ENCODE measurements around the gene IRGC.

DNA sequence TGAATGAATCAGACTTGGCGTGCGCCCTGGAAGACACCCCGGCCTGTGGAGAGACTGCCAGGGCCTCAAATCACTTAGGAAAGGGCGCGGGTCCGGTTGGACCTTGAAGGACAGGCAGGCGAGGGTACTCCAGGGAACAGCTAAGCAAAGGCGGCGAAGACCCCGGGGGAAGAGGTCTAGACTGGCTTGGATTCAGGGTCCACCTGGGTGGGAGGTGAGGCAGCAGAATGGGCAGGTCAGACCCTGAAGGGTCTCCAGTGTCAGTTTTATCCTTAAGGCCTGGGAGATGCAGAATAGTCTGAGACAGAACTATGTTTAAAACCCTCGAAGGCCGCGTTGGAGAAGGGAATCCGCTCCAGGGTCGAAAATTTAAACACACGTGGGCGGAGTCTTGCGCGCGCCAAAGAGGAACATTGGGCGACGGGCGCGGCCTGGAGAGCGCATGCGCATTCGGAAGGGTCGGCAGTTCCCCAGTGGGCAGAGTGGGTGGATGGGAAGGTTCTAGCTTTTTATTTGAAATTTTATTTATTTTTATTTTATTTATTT is 39.5 kb downstream of the IRGC start:
- TF ChIP-seq, protein P1, sequence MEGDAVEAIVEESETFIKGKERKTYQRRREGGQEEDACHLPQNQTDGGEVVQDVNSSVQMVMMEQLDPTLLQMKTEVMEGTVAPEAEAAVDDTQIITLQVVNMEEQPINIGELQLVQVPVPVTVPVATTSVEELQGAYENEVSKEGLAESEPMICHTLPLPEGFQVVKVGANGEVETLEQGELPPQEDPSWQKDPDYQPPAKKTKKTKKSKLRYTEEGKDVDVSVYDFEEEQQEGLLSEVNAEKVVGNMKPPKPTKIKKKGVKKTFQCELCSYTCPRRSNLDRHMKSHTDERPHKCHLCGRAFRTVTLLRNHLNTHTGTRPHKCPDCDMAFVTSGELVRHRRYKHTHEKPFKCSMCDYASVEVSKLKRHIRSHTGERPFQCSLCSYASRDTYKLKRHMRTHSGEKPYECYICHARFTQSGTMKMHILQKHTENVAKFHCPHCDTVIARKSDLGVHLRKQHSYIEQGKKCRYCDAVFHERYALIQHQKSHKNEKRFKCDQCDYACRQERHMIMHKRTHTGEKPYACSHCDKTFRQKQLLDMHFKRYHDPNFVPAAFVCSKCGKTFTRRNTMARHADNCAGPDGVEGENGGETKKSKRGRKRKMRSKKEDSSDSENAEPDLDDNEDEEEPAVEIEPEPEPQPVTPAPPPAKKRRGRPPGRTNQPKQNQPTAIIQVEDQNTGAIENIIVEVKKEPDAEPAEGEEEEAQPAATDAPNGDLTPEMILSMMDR (IDR thresholded peaks at IDR 0.05): no peak
- peak; percentile 69 for TF ChIP-seq POLR2AphosphoS5 (IDR thresholded peaks at IDR 0.05)
